Nucleus accumbens (tissue), 56 donors: ENCODE measurements around the gene ANKRD12.
A peak's percentile ranks its signal among the peaks of the same experiment; 100 is the strongest.
"Not testable (repeated sequence)": the region's sequence is repeated elsewhere in the genome, so short reads cannot be mapped to it uniquely, and the experiment has no call there.

Source experiments
- DNase-seq, 56 donors: peaks; one replicate each; lab custom pipeline; 2025; lab: John Stamatoyannopoulos, UW

Gene ANKRD12

GRCh38 chr18:9136315-9137155, at the start of gene ANKRD12:
TSS of gene ANKRD12 (plus strand) at chr18:9136781. CDS start at chr18:9182433, 45,652 bp downstream.
- DNase-seq: peak; percentile 55 to 99 (median 96)

- no peak for DNase-seq
These were observed 49.4 kb upstream of the ANKRD12 start for GRCh38 chr18:9087144-9087543.

GRCh38 chr18:9088252-9088651, 48.3 kb upstream of the ANKRD12 start:
- DNase-seq: no peak

- DNase-seq: not testable (repeated sequence)
These were observed 47.9 kb upstream of the ANKRD12 start for GRCh38 chr18:9088727-9089126.

GRCh38 chr18:9090578-9090977, 46.0 kb upstream of the ANKRD12 start:
- no peak for DNase-seq

GRCh38 chr18:9091066-9091476, 45.5 kb upstream of the ANKRD12 start:
- no peak for DNase-seq

GRCh38 chr18:9092665-9093064, 43.9 kb upstream of the ANKRD12 start:
- DNase-seq: no peak

GRCh38 chr18:9093109-9093508, 43.5 kb upstream of the ANKRD12 start:
- DNase-seq: not testable (repeated sequence)

- no peak for DNase-seq
These were observed 42.0 kb upstream of the ANKRD12 start for GRCh38 chr18:9094307-9095226.

- no peak for DNase-seq
These were observed 41.1 kb upstream of the ANKRD12 start for GRCh38 chr18:9095297-9096006.

- DNase-seq: no peak
These were observed 40.6 kb upstream of the ANKRD12 start for GRCh38 chr18:9096007-9096371.

GRCh38 chr18:9096685-9097084, 39.9 kb upstream of the ANKRD12 start:
- DNase-seq: no peak

GRCh38 chr18:9097349-9097748, 39.2 kb upstream of the ANKRD12 start:
- no peak for DNase-seq

- no peak for DNase-seq
These were observed 35.8 kb upstream of the ANKRD12 start for GRCh38 chr18:9100796-9101195.

GRCh38 chr18:9101730-9102507, 34.7 kb upstream of the ANKRD12 start:
- DNase-seq: peak in 1 of 56 donors; percentile 12

GRCh38 chr18:9102508-9103375, 33.8 kb upstream of the ANKRD12 start, which contains the start of gene NDUFV2:
TSS of gene NDUFV2 (plus strand) at chr18:9102699. CDS start at chr18:9102744, 45 bp downstream.
- DNase-seq: peak; percentile 38 to 98 (median 93)

- DNase-seq: no peak
These were observed 33.2 kb upstream of the ANKRD12 start for GRCh38 chr18:9103376-9103873.

- DNase-seq: no peak
These were observed 32.2 kb upstream of the ANKRD12 start for GRCh38 chr18:9104244-9104901.
